Gastrocnemius medialis (tissue), 4 donors: Measurements from ENCODE around the gene RERE. TPM values are rescaled to one million over a fixed set of nuclear protein-coding genes. Genes with fewer than 3 reads are reported as not detected.
"Not testable (repeated sequence)": the region's sequence is repeated elsewhere in the genome, so short reads cannot be mapped to it uniquely, and the experiment has no call there.

Source experiments
- ATAC-seq, 2 donors: fragments of 150-250 bp; one replicate each; pipeline ENCODE4 v1.9.1; 2016
- DNase-seq, 2 donors: peaks; one replicate each; pipeline ENCODE4 v3.0.0-alpha.2; 2019
- H3K27ac ChIP-seq, 4 donors: fragments of 200-600 bp; sonication (generic); 1 replicate in 1 of 4; 2 replicates in 3 of 4; pipeline ENCODE4 v1.5.1; 2016 to 2018; ENCODE audit warnings: mild to moderate bottlenecking in 2 of 4, moderate library complexity in 1 of 4
- H3K27me3 ChIP-seq, 3 donors: fragments of 200-600 bp; sonication (generic) in 2 of 3; 1 replicate in 1 of 3; 2 replicates in 2 of 3; pipeline versions ENCODE4 v1.5.1 to v1.6.0; 2016 to 2019; ENCODE audit warnings: mild to moderate bottlenecking in 1 of 3, moderate library complexity in 1 of 3
- H3K36me3 ChIP-seq, 2 donors: fragments of 200-600 bp; sonication (generic) in 1 of 2; one replicate each; pipeline ENCODE4 v1.5.1; 2017 to 2018
- H3K4me1 ChIP-seq, 2 donors: fragments of 200-600 bp; sonication (generic) in 1 of 2; one replicate each; pipeline ENCODE4 v1.5.1; 2016 to 2017; ENCODE audit warnings: mild to moderate bottlenecking in 2 of 2
- H3K4me3 ChIP-seq, 4 donors: fragments of 200-600 bp; sonication (generic) in 3 of 4; 1 replicate in 1 of 4; 2 replicates in 3 of 4; pipeline ENCODE4 v1.5.1; 2016 to 2019; ENCODE audit warnings: mild to moderate bottlenecking in 2 of 4
- H3K9me3 ChIP-seq, 3 donors: fragments of 200-600 bp; sonication (generic) in 2 of 3; 1 replicate in 1 of 3; 2 replicates in 2 of 3; pipeline ENCODE4 v1.5.1; 2016 to 2019
- CTCF ChIP-seq, 5 experiments: fragments of 450-650 bp in 3 of 5; fragments of 200-600 bp in 2 of 5; sonication (generic) in 2 of 5; IDR thresholded peaks in 4 of 5; conservative IDR thresholded peaks in 1 of 5; 1 replicate in 4 of 5; 2 replicates in 1 of 5; pipeline ENCODE4 v1.5.1; 2016 to 2019; ENCODE audit warnings: antibody characterized with exemption in 5 of 5, mild to moderate bottlenecking in 3 of 5, moderate library complexity in 3 of 5
- POLR2A ChIP-seq, 2 donors: fragments of 450-650 bp; IDR thresholded peaks; one replicate each; pipeline ENCODE4 v1.6.1; 2017; ENCODE audit warnings: antibody characterized with exemption in 2 of 2, mild to moderate bottlenecking in 2 of 2, moderate library complexity in 2 of 2
- in situ Hi-C, 4 donors: fragments of 200-750 bp; cut with MboI; loops; one replicate each; pipeline versions ENCODE4 v1.15.0 to v1.8.0; 2017; ENCODE audit warnings: low sequenced_read_pairs in 4 of 4
- intact Hi-C: fragments of 100-400 bp; cut with DNase I; formaldehyde crosslinking; loops from one replicate; pipeline ENCODE4 v1.15.1; 2023; ENCODE audit warnings: low total_unique reads
- total RNA-seq, 4 donors: library from RNA; depleted of rRNA; stranded (reverse); fragments of >200 nt; gene quantifications; one replicate each; pipeline versions ENCODE4 v1.1.0 to v1.2.3, GENCODE V29; 2016

Gene RERE
- total RNA-seq, 4 donors from 2014 or later: 60.8 to 106 (median 102) TPM

GRCh38 chr1:8728464-8728863 lies 89.0 kb downstream of the RERE start:
- Histone ChIP-seq H3K9me3 (no peaks in the 10 kb centered on the region), H3K27ac (peak overlapping the region in 2 of 4 donors; percentile 2 to 57), H3K4me3 (no peak overlapping the region), H3K27me3 (no peaks in the 10 kb centered on the region), H3K36me3 (no peaks in the 10 kb centered on the region), H3K4me1 (peaks cover 31 to 34% of the 10 kb centered on the region in 2 donors)
- ATAC-seq (no peak), DNase-seq (no peak)
- TF ChIP-seq CTCF (IDR thresholded peaks at IDR 0.05 in 4 of 5, conservative IDR thresholded peaks at IDR 0.05 in 1 of 5) (no peak), POLR2A (IDR thresholded peaks at IDR 0.05) (no peak)
- in situ Hi-C loops: loop anchor here in 3 of 4 donors (5.0 to 10.0 kb wide), 2 partner anchors 164 to 166 kb away; no protein-coding TSS in a partner anchor
- intact Hi-C loops: loop anchor here (10.0 kb wide), 1 partner anchor 264 kb away; no protein-coding TSS in a partner anchor

- no peak overlapping the region for H3K4me3 ChIP-seq
- DNase-seq (peak; percentile 24 to 47), ATAC-seq (peak; percentile 44 to 73)
- TF ChIP-seq POLR2A (IDR thresholded peaks at IDR 0.05) (no peak), CTCF (IDR thresholded peaks at IDR 0.05 in 4 of 5, conservative IDR thresholded peaks at IDR 0.05 in 1 of 5) (no peak)
- H3K36me3 ChIP-seq: no peaks in the 10 kb centered on the region
- peaks cover 30 to 33% of the 10 kb centered on the region in 2 donors for H3K4me1 ChIP-seq
- H3K27me3 ChIP-seq: no peaks in the 10 kb centered on the region
- H3K27ac ChIP-seq: peak overlapping the region in 2 of 4 donors; percentile 2 to 57
- no peaks in the 10 kb centered on the region for H3K9me3 ChIP-seq
- in situ Hi-C loops: loop anchor here in 3 of 4 donors (5.0 to 10.0 kb wide), 2 partner anchors 163 to 166 kb away; no protein-coding TSS in a partner anchor
- intact Hi-C loops: loop anchor here (10.0 kb wide), 1 partner anchor 263 kb away; no protein-coding TSS in a partner anchor
Measured at GRCh38 chr1:8727809-8728213, 89.6 kb downstream of the RERE start.

DNA sequence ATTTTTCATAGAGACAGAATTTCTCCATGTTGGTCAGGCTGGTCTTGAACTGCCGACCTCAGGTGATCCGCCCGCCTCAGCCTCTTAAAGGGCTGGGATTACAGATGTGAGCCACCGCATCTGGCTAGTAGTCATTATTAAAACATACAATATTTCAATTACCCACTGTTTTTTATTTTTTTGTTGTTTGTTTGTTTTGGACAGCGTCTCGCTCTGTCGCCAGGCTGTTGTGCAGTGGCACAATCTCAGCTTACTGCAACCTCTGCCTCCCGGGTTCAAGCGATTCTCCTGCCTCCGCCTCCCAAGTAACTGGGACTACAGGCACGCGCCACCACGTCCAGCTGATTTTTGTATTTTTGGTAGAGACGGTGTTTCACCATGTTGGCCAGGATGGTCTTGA lies 90.1 kb downstream of the RERE start:
- not testable (repeated sequence) for DNase-seq, H3K4me3 ChIP-seq, ATAC-seq, H3K27me3 ChIP-seq, H3K36me3 ChIP-seq, H3K9me3 ChIP-seq
- peaks cover 30 to 33% of the 10 kb centered on the region in 2 donors for H3K4me1 ChIP-seq
- in situ Hi-C loops: loop anchor here in 3 of 4 donors (5.0 to 10.0 kb wide), 2 partner anchors 163 to 165 kb away; no protein-coding TSS in a partner anchor
- H3K27ac ChIP-seq: peak overlapping the region in 2 of 4 donors; percentile 2 to 57
- intact Hi-C loops: loop anchor here (10.0 kb wide), 1 partner anchor 263 kb away; no protein-coding TSS in a partner anchor

- intact Hi-C loops (loop anchor here (1.0 to 10.0 kb wide), 2 partner anchors 165 to 262 kb away; no protein-coding TSS in a partner anchor), in situ Hi-C loops (loop anchor here in 3 of 4 donors (5.0 to 10.0 kb wide), 2 partner anchors 162 to 164 kb away; no protein-coding TSS in a partner anchor)
- H3K4me3 ChIP-seq, H3K9me3 ChIP-seq, H3K27me3 ChIP-seq, H3K36me3 ChIP-seq: not testable (repeated sequence)
- Histone ChIP-seq H3K4me1 (peaks cover 32 to 33% of the 10 kb centered on the region in 2 donors), H3K27ac (peak overlapping the region in 1 of 4 donors; percentile 47)
- ATAC-seq (peak; percentile 29 to 43), DNase-seq (peak in 1 of 2 donors; percentile 21)
- peak in 1 of 5 experiments; percentile 26 for TF ChIP-seq CTCF (IDR thresholded peaks at IDR 0.05 in 4 of 5, conservative IDR thresholded peaks at IDR 0.05 in 1 of 5)
Measured at GRCh38 chr1:8726801-8727186, 90.6 kb downstream of the RERE start.

DNA sequence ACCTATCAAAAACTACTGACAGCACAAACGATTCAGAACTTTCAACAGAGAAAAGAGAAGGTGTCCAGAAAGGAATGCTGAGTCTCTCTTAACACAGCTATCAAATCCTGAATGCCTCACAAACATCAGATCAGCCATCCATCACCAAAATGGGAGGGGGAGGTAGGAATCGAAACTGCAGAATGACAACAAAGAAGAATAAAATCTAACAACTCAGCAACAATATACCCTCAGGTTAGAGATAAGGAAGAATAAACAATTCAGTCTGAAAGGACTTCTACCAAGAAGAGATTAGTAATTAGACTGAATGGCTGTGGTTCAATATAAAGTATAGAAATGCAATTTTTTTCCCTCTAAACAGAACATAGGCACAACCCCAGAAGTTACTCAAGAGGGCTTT lies 94.4 kb downstream of the RERE start:
- Histone ChIP-seq H3K27me3 (no peaks in the 10 kb centered on the region), H3K27ac (no peak overlapping the region), H3K36me3 (no peaks in the 10 kb centered on the region), H3K4me1 (peaks cover 25 to 28% of the 10 kb centered on the region in 2 donors), H3K4me3 (no peak overlapping the region), H3K9me3 (no peaks in the 10 kb centered on the region)
- DNase-seq (no peak), ATAC-seq (no peak)
- no peak for TF ChIP-seq POLR2A (IDR thresholded peaks at IDR 0.05)
- no peak for TF ChIP-seq CTCF (IDR thresholded peaks at IDR 0.05 in 4 of 5, conservative IDR thresholded peaks at IDR 0.05 in 1 of 5)
- in situ Hi-C loops (loop anchor here in 2 of 4 donors (10.0 to 25.0 kb wide), 2 partner anchors 114 to 158 kb away; no protein-coding TSS in a partner anchor), intact Hi-C loops (loop anchor here (10.0 kb wide), 1 partner anchor 258 kb away; no protein-coding TSS in a partner anchor)
